HG03045 (cell line): ENCODE results near the gene JUNB.
A peak's percentile ranks its signal among the peaks of the same experiment; 100 is the strongest.

Source experiments
- ATAC-seq: cut with Tn5 transposase; IDR thresholded peaks from one replicate; pipeline ENCODE4 v1.9.1; 2021; ENCODE audit warnings: mild to moderate bottlenecking, moderate library complexity; ENCODE audit not compliant: unreplicated experiment

The JUNB gene

GRCh38 chr19:12791345-12792050, at the start of gene JUNB:
JUNB (plus strand) TSS chr19:12791486; CDS start chr19:12791772, 286 bp downstream.
- peak; percentile 25 for ATAC-seq

DNA sequence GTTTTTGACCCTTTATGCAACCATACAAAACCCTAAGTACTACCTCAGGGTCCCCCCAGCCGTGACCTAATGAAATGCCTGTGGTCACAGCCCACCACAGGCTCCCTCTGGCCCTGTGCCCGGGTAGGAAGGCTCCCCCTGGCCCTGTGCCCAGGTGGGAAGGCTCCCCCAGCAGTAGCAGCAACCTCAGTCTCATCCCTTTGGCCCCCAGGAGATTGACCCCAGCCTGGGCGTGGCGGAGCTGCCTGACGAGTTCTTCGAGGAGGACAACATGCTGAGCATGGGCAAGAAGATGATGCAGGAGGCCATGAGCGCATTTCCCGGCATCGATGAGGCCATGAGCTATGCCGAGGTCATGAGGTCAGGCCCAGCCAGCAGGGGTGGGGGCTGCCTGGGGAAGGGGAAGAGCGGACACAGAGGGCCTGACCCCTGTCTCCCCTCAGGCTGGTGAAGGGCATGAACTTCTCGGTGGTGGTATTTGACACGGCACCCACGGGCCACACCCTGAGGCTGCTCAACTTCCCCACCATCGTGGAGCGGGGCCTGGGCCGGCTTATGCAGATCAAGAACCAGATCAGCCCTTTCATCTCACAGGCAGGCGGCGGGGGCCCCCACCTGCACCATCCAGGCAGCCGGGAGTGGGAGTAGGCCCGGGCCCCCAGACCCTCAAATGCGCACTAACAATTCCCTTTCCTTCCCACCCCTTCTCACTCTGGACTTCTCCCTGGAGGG, 46.0 kb upstream of the JUNB start:
- no peak for ATAC-seq

GRCh38 chr19:12748489-12748888, 42.8 kb upstream of the JUNB start:
- ATAC-seq: no peak

- no peak for ATAC-seq
These were observed 41.3 kb upstream of the JUNB start for GRCh38 chr19:12749938-12750521.

- no peak for ATAC-seq
These were observed 40.4 kb upstream of the JUNB start for GRCh38 chr19:12750851-12751250.

- no peak for ATAC-seq
These were observed 39.7 kb upstream of the JUNB start, which contains the start of gene BEST2 for GRCh38 chr19:12751635-12752034. BEST2 (plus strand) TSS chr19:12751791; CDS start chr19:12752593, 802 bp downstream.

GRCh38 chr19:12752056-12752781, 39.1 kb upstream of the JUNB start:
- ATAC-seq: no peak

- no peak for ATAC-seq
These were observed 36.7 kb upstream of the JUNB start for GRCh38 chr19:12754465-12755196.

GRCh38 chr19:12756150-12756883, 35.0 kb upstream of the JUNB start:
- ATAC-seq: no peak

DNA sequence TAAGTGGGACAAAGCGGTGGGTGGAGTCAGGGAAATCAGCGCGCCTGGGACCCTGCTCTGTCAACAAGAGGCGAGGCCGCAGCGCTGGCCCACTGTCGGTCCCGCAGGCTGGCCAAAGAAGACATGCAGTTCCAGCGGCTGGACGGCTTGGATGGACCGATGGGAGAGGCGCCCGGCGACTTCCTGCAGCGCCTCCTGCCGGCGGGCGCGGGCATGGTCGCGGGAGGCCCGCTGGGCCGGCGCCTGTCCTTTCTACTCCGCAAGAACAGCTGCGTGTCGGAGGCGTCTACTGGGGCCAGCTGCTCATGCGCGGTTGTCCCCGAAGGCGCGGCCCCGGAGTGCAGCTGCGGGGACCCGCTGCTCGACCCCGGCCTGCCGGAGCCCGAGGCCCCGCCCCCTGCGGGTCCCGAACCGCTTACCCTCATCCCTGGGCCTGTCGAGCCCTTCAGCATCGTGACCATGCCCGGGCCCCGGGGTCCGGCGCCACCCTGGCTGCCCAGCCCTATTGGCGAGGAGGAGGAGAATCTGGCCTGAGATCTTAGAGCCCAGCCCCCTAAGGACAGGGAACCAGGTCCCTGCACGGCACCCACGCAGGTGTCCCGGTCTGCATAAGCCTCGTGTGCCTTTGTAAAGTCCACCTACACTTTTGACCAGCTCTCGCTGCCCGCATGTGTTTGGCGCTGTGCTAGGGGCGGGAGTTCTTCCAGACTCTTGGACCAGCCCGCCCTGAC, 33.6 kb upstream of the JUNB start:
- no peak for ATAC-seq

DNA sequence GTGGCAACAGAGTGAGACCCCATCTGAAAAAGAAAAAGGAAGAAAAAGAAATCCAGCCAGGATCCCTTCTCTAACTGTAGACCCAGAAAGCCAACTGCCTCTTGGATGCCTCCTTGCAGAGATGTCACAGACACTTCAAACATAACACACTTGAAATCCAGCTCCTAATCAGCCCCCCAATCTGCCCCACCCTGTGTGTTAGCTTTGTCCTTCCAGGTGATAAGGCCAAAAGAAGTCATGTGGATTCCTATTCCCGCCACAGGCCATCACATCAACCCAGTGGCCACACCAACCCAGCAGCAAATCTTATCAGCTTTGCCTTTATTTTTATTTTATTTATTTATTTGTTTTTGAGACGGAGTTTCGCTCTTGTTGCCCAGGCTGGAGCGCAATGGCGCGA, 31.6 kb upstream of the JUNB start:
- ATAC-seq: no peak

GRCh38 chr19:12763100-12763499, 28.2 kb upstream of the JUNB start:
- no peak for ATAC-seq

DNA sequence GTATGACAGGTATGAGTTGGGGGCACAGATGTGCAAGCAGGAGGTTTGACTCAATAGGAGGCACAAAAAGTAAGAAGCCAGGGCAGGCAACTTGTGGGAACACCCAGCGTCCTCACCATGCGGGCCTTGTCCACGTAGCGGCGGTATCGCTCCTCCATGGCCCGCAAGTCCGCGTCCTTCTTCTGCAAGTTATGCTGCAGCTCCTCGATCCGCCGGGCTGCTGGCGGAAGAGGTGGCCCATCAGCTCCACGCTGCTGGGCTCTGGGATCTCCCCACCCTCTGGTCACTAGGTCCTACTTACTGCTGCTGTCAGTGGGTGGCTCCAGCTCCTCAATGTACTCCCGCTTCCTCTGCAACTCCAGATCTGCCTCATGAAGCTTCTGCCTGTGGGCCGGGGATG, 26.6 kb upstream of the JUNB start:
- ATAC-seq: no peak

DNA sequence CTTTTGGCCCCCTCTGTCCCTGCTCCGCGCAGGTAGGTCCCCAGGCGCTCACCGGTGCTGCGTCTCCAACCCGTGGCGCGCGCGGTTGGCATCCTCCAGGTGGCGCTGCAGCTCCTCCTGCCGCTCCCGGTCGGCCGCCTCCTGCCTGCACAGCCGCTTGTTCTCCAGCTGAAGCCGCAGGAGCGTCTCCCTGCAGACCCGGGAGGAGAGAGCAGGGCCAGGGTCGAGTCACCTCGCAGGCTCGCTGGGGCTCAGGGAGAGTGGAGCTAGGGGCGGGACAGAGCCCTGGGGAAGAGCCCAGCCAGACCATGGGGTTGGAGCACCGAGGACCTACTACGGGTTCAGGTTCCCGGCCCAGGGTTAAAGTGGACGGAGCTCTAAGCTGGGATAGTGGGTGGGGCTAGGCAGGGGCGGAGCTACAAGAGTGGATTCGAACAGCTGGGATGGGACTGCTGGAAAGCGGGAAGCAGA, 25.2 kb upstream of the JUNB start:
- ATAC-seq: no peak

GRCh38 chr19:12767150-12767549, 24.1 kb upstream of the JUNB start:
- no peak for ATAC-seq

- no peak for ATAC-seq
These were observed 23.6 kb upstream of the JUNB start for GRCh38 chr19:12767666-12768065.

DNA sequence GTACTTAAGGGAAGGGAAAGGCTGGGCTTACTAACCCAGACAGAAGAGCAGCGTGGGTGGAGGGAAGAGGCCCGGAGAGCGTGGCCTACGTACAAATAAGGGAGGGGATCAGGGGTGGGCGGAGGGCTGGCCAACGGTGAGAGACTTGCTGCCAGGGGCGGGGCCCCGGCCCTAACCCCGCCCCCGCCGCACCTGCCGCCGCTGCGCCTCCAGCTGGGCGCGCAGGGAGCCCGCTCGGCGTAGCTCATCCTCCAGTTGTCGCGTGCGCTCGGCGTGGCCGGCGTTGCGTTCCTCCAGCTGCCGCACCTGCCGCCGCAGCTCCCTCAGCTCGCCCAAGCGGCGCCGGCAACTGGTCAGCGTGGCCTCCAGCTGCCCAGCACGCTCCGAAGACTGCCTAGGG, 21.6 kb upstream of the JUNB start:
- no peak for ATAC-seq

- ATAC-seq: no peak
These were observed 20.4 kb upstream of the JUNB start for GRCh38 chr19:12770922-12771321.

DNA sequence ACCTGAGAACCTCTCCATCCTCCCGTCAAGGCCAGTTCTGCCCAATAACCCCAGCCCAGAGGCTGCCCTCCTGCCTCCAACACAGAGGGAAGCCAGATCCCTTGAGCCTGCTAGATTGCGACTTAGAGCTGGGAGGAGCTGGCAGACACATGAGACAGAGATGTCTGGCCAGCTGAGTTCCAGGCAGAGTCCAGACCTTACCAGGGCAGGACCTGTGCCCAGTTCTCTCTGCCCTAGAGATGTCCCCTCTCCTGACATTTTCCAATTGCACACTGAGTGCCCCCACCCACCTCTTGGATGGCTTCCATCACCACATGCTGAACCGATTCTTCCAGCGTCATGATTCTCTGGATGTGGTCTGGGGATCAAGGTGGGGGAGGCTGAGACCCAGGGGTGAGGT, 19.0 kb upstream of the JUNB start:
- no peak for ATAC-seq
